ENCODE measurements around the gene DLX1.

DNA sequence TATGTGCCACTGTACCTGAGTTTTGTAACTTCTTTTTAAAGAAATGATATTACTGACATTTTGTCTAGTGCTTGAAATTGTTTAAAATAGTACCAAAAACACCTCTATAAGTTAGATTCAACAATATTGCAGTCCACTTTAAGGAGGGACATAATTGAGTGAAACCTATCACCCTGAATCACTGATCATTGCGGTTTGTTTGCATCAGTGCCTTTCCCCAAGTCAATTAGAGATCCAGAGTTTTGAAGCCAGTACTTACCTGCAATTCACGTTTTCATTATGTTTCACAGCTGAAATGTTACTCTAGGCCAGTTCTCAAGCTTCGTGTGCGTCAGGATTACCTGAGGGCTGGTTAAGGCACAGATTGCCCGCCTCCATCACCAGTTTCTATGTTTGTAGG lies 26.6 kb upstream of the DLX1 start:
- no peak for TF ChIP-seq CTCF (IDR thresholded peaks at IDR 0.05)
- no peak for TF ChIP-seq ZFX (IDR thresholded peaks at IDR 0.05; ENCODE audit: borderline replicate concordance)

Measured in 22Rv1 (cell line).